Kasumi-1 (cell line): ENCODE measurements around the gene PPM1D.
"Not testable (repeated sequence)": the region's sequence is repeated elsewhere in the genome, so short reads cannot be mapped to it uniquely, and the experiment has no call there.

Source experiments
- DNase-seq, 2 experiments: peaks; one replicate each; lab custom pipeline; 2025; lab: John Stamatoyannopoulos, UW

The PPM1D gene

GRCh38 chr17:60668741-60669140, 68.7 kb downstream of the PPM1D start:
- not testable (repeated sequence) for DNase-seq

- DNase-seq = no peak
Observed at GRCh38 chr17:60671482-60671881, 71.5 kb downstream of the PPM1D start.

- not testable (repeated sequence) for DNase-seq
Observed at GRCh38 chr17:60674637-60675036, 74.6 kb downstream of the PPM1D start.

GRCh38 chr17:60675997-60676396, 76.0 kb downstream of the PPM1D start:
- no peak for DNase-seq

GRCh38 chr17:60676758-60677307, 76.8 kb downstream of the PPM1D start:
- no peak for DNase-seq

GRCh38 chr17:60677308-60678117, 77.5 kb downstream of the PPM1D start, which contains the start of gene BCAS3:
Gene BCAS3 (plus strand): TSS chr17:60677851.
- DNase-seq = peak; percentile 100

- no peak for DNase-seq
Observed at GRCh38 chr17:60678118-60678444, 78.1 kb downstream of the PPM1D start.

- DNase-seq = no peak
Observed at GRCh38 chr17:60679287-60679686, 79.3 kb downstream of the PPM1D start.

GRCh38 chr17:60680754-60681153, 80.8 kb downstream of the PPM1D start:
- DNase-seq = no peak

GRCh38 chr17:60685437-60685836, 85.4 kb downstream of the PPM1D start:
- no peak for DNase-seq

- no peak for DNase-seq
Observed at GRCh38 chr17:60695960-60696359, 96.0 kb downstream of the PPM1D start.

- DNase-seq = no peak
Observed at GRCh38 chr17:60699090-60699489, 99.1 kb downstream of the PPM1D start.

- no peak for DNase-seq
Observed at GRCh38 chr17:60704170-60704569, 104.2 kb downstream of the PPM1D start.

- no peak for DNase-seq
Observed at GRCh38 chr17:60712675-60713074, 112.7 kb downstream of the PPM1D start.

GRCh38 chr17:60713608-60714007, 113.6 kb downstream of the PPM1D start:
- no peak for DNase-seq
